ENCODE measurements around the gene MIGA2. TPM values are rescaled to one million over a fixed set of nuclear protein-coding genes. Genes with fewer than 3 reads are reported as not detected.

Gene MIGA2
- total and polyA plus RNA-seq, 9 of the 15 experiments (the other 6 are each of a cell fraction or from before 2014, with no cell fraction given): 0.15 to 54.1 (median 18.0) TPM

DNA sequence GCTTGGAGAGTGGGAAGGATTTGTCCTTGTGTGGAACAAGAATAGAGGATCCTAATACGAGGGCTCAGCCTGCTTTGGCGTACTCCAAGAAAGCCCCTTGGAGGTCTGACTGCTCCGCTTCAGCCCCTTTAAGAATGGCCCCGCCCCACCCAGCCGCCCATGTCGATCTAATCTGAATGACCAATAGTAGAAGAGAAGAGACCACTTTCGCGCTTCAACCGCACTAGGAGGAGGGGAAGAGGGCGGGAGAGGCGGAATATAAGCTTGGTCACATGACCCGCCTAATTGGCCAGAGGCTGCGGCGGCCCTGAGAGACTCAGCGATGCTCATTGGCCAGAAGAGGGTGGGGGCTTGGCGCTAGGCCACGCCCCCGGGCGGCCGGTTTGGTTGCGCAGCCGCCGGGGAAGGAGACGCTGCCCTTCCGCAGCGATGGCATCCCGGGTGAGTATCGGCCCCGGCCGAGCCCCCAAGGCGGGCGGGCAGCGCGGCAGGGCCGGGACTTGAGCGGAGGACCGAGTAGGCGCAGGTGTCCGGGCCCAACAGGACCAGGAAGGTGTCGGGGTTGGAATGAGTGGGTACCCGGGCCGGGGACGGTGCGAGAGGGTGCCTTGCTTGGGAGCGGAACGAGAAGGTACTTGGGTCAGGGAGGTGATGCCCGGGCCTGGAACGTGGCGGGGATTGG is at the start of gene MIGA2 (continued):
- TF ChIP-seq NRF1 (conservative IDR thresholded peaks at IDR 0.05 in 1 of 2, IDR thresholded peaks at IDR 0.05 in 1 of 2) (peak; percentile 96 to 97), MAFK (IDR thresholded peaks at IDR 0.05; ENCODE audit: low read length) (no peak), KDM2B (CRISPR knock-in tag; IDR thresholded peaks at IDR 0.05) (peak; percentile 81; the same call in 1 of the 2 replicates), HDAC1 (IDR thresholded peaks at IDR 0.05) (peak in 1 of 2 experiments; percentile 87; a peak in 2 of 4 replicates), NFIC (IDR thresholded peaks at IDR 0.05) (peak; percentile 27; the same call in 1 of the 2 replicates), TAF15 (IDR thresholded peaks at IDR 0.05; ENCODE audit: low read depth, low read length) (no peak), ZNF76 (CRISPR knock-in tag; IDR thresholded peaks at IDR 0.05; ENCODE audit: borderline replicate concordance) (no peak), TRIM24 (IDR thresholded peaks at IDR 0.05) (no peak), ZBTB7A (IDR thresholded peaks at IDR 0.05; ENCODE audit: borderline replicate concordance, control insufficient read depth, low read depth, low read length) (peak; percentile 79; the same call in 1 of the 2 replicates), CCNT2 (IDR thresholded peaks at IDR 0.05; ENCODE audit: borderline replicate concordance, extremely low read depth, insufficient read length, low read depth, low read length) (peak; percentile 53), PCBP2 (IDR thresholded peaks at IDR 0.05; ENCODE audit: low read depth, low read length, poor library complexity, severe bottlenecking) (no peak), SPI1 (IDR thresholded peaks at IDR 0.05; ENCODE audit: borderline replicate concordance, low read depth, low read length) (peak; percentile 33; the same call in 1 of the 2 replicates), ZNF583 (CRISPR knock-in tag; IDR thresholded peaks at IDR 0.05) (no peak), ZNF507 (tag; conservative IDR thresholded peaks at IDR 0.05) (no peak), GTF2A2 (tag; IDR thresholded peaks at IDR 0.05) (no peak), ILF3 (IDR thresholded peaks at IDR 0.05; ENCODE audit: borderline replicate concordance) (no peak)
- TF ChIP-seq, protein P1, sequence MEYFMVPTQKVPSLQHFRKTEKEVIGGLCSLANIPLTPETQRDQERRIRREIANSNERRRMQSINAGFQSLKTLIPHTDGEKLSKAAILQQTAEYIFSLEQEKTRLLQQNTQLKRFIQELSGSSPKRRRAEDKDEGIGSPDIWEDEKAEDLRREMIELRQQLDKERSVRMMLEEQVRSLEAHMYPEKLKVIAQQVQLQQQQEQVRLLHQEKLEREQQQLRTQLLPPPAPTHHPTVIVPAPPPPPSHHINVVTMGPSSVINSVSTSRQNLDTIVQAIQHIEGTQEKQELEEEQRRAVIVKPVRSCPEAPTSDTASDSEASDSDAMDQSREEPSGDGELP (CRISPR knock-in tag; IDR thresholded peaks at IDR 0.05; ENCODE audit: borderline replicate concordance): peak; percentile 72
- TF ChIP-seq, protein P2, sequence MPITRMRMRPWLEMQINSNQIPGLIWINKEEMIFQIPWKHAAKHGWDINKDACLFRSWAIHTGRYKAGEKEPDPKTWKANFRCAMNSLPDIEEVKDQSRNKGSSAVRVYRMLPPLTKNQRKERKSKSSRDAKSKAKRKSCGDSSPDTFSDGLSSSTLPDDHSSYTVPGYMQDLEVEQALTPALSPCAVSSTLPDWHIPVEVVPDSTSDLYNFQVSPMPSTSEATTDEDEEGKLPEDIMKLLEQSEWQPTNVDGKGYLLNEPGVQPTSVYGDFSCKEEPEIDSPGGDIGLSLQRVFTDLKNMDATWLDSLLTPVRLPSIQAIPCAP (CRISPR knock-in tag; IDR thresholded peaks at IDR 0.05; ENCODE audit: borderline replicate concordance): no peak
- TF ChIP-seq, protein P3, sequence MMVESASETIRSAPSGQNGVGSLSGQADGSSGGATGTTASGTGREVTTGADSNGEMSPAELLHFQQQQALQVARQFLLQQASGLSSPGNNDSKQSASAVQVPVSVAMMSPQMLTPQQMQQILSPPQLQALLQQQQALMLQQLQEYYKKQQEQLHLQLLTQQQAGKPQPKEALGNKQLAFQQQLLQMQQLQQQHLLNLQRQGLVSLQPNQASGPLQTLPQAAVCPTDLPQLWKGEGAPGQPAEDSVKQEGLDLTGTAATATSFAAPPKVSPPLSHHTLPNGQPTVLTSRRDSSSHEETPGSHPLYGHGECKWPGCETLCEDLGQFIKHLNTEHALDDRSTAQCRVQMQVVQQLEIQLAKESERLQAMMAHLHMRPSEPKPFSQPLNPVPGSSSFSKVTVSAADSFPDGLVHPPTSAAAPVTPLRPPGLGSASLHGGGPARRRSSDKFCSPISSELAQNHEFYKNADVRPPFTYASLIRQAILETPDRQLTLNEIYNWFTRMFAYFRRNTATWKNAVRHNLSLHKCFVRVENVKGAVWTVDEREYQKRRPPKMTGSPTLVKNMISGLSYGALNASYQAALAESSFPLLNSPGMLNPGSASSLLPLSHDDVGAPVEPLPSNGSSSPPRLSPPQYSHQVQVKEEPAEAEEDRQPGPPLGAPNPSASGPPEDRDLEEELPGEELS (CRISPR knock-in tag; IDR thresholded peaks at IDR 0.05; ENCODE audit: borderline replicate concordance): no peak
- TF ChIP-seq, protein P4, sequence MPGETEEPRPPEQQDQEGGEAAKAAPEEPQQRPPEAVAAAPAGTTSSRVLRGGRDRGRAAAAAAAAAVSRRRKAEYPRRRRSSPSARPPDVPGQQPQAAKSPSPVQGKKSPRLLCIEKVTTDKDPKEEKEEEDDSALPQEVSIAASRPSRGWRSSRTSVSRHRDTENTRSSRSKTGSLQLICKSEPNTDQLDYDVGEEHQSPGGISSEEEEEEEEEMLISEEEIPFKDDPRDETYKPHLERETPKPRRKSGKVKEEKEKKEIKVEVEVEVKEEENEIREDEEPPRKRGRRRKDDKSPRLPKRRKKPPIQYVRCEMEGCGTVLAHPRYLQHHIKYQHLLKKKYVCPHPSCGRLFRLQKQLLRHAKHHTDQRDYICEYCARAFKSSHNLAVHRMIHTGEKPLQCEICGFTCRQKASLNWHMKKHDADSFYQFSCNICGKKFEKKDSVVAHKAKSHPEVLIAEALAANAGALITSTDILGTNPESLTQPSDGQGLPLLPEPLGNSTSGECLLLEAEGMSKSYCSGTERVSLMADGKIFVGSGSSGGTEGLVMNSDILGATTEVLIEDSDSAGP (CRISPR knock-in tag; IDR thresholded peaks at IDR 0.05): peak; percentile 95
- TF ChIP-seq, protein P5, sequence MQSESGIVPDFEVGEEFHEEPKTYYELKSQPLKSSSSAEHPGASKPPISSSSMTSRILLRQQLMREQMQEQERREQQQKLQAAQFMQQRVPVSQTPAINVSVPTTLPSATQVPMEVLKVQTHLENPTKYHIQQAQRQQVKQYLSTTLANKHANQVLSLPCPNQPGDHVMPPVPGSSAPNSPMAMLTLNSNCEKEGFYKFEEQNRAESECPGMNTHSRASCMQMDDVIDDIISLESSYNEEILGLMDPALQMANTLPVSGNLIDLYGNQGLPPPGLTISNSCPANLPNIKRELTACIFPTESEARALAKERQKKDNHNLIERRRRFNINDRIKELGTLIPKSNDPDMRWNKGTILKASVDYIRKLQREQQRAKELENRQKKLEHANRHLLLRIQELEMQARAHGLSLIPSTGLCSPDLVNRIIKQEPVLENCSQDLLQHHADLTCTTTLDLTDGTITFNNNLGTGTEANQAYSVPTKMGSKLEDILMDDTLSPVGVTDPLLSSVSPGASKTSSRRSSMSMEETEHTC (IDR thresholded peaks at IDR 0.05): no peak
